Caco-2 (cell line): ENCODE results near the gene ENPP3. TPM values are rescaled to one million over a fixed set of nuclear protein-coding genes. Genes with fewer than 3 reads are reported as not detected.

Experiments
- BruUV-seq: library from RNA; stranded (reverse); fragments of 400-500 nt; replicated peaks from 2 replicates; lab custom pipeline; 2021; lab: Mats Ljungman, UMichigan
- CTCF ChIA-PET: fragments of 300-600 bp; sonication (Branson Sonifier 250); formaldehyde crosslinking; loops from one replicate; lab custom pipeline; 2022; ENCODE audit warnings: antibody characterized with exemption; lab: Charles Lee
- POLR2A ChIA-PET: fragments of 300-600 bp; sonication (Branson Sonifier 250); formaldehyde crosslinking; loops from one replicate; lab custom pipeline; 2022; ENCODE audit warnings: antibody characterized with exemption; lab: Charles Lee
- DNase-seq, 2 experiments: peaks; one replicate each; pipeline versions ENCODE4 v3.0.0 to v3.0.0-alpha.2; 2020 to 2022
- H3K27me3 ChIP-seq: replicated peaks from 2 replicates; pipeline ENCODE4 v1.6.0; 2011; ENCODE audit warnings: low read length; ENCODE audit not compliant: control insufficient read depth, insufficient read depth
- H3K36me3 ChIP-seq: 2 replicates; pipeline ENCODE4 v1.5.1; 2011; ENCODE audit warnings: low read length; ENCODE audit not compliant: control insufficient read depth, insufficient read depth
- H3K4me1 ChIP-seq: fragments of 250-450 bp; sonication (Bioruptor Pico); 2 replicates; pipeline ENCODE4 v1.5.1; 2020; ENCODE audit warnings: mild to moderate bottlenecking
- H3K4me3 ChIP-seq: 2 replicates; pipeline ENCODE4 v1.5.1; 2011; ENCODE audit warnings: low read depth, mild to moderate bottlenecking, control low read depth, low read length
- H3K9me3 ChIP-seq: fragments of 250-450 bp; sonication (Bioruptor Pico); 2 replicates; pipeline ENCODE4 v1.5.1; 2020; ENCODE audit warnings: mild to moderate bottlenecking, moderate library complexity
- H3K27ac Mint-ChIP-seq: one replicate; pipeline ENCODE4 v1.8.0; 2022; ENCODE audit warnings: mixed read lengths; ENCODE audit not compliant: unreplicated experiment
- H3K27me3 Mint-ChIP-seq: one replicate; pipeline ENCODE4 v1.8.0; 2022; ENCODE audit warnings: mixed read lengths; ENCODE audit not compliant: insufficient read depth, unreplicated experiment
- H3K36me3 Mint-ChIP-seq: one replicate; pipeline ENCODE4 v1.8.0; 2022; ENCODE audit warnings: mild to moderate bottlenecking, mixed read lengths; ENCODE audit not compliant: insufficient read depth, unreplicated experiment
- H3K4me1 Mint-ChIP-seq: one replicate; pipeline ENCODE4 v1.8.0; 2022; ENCODE audit warnings: low read depth, mixed read lengths; ENCODE audit not compliant: unreplicated experiment
- H3K4me3 Mint-ChIP-seq: one replicate; pipeline ENCODE4 v1.8.0; 2022; ENCODE audit warnings: mild to moderate bottlenecking, moderate library complexity, mixed read lengths; ENCODE audit not compliant: unreplicated experiment
- H3K9me3 Mint-ChIP-seq: one replicate; pipeline ENCODE4 v1.8.0; 2022; ENCODE audit warnings: mixed read lengths; ENCODE audit not compliant: unreplicated experiment
- intact Hi-C: fragments of 100-400 bp; cut with micrococcal nuclease; formaldehyde crosslinking; loops from one replicate; pipeline ENCODE4 v1.10.0; 2022; ENCODE audit not compliant: unreplicated experiment
- total RNA-seq: library from RNA; stranded (reverse); gene quantifications from 2 replicates; pipeline ENCODE4 v1.2.3, GENCODE V29; 2022
- TF ChIP-seq, protein P1 (sequence below), 2 experiments: fragments of 200-600 bp in 1 of 2; IDR thresholded peaks; 1 replicate in 1 of 2; 2 replicates in 1 of 2; pipeline versions ENCODE4 v1.5.1 to v1.8.0; 2011 to 2022; ENCODE audit warnings: antibody characterized with exemption in 1 of 2, control low read depth in 1 of 2, inconsistent platforms in 1 of 2, low read depth in 1 of 2, low read length in 1 of 2, mild to moderate bottlenecking in 1 of 2, moderate library complexity in 1 of 2; ENCODE audit not compliant: insufficient read depth in 1 of 2, severe bottlenecking in 1 of 2, unreplicated experiment in 1 of 2

ENPP3 gene
- total RNA-seq, 1 experiment from 2014 or later, result not detected

GRCh38 chr6:131756039-131756438, 118.9 kb downstream of the ENPP3 start:
- intact Hi-C loops, result no loop called here
- H3K4me1 ChIP-seq, result no peaks in the 10 kb centered on the region
- no peaks in the 10 kb centered on the region for H3K27me3 ChIP-seq
- no peak for DNase-seq
- no peaks in the 10 kb centered on the region for H3K36me3 ChIP-seq
- ChIA-PET CTCF (no interaction called here), POLR2A (no interaction called here)
- no peak overlapping the region for H3K4me3 ChIP-seq
- H3K9me3 ChIP-seq, result no peaks in the 10 kb centered on the region
- no peak overlapping the region for H3K4me3 Mint-ChIP-seq
- BruUV-seq, result no TSS peak
- no peaks in the 10 kb centered on the region for H3K36me3 Mint-ChIP-seq
- H3K4me1 Mint-ChIP-seq, result no peaks in the 10 kb centered on the region
- TF ChIP-seq, protein P1, sequence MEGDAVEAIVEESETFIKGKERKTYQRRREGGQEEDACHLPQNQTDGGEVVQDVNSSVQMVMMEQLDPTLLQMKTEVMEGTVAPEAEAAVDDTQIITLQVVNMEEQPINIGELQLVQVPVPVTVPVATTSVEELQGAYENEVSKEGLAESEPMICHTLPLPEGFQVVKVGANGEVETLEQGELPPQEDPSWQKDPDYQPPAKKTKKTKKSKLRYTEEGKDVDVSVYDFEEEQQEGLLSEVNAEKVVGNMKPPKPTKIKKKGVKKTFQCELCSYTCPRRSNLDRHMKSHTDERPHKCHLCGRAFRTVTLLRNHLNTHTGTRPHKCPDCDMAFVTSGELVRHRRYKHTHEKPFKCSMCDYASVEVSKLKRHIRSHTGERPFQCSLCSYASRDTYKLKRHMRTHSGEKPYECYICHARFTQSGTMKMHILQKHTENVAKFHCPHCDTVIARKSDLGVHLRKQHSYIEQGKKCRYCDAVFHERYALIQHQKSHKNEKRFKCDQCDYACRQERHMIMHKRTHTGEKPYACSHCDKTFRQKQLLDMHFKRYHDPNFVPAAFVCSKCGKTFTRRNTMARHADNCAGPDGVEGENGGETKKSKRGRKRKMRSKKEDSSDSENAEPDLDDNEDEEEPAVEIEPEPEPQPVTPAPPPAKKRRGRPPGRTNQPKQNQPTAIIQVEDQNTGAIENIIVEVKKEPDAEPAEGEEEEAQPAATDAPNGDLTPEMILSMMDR (IDR thresholded peaks at IDR 0.05; ENCODE audit: insufficient read depth in 1 of 2, low read depth in 1 of 2, low read length in 1 of 2, severe bottlenecking in 1 of 2, unreplicated experiment in 1 of 2), result no peak
- H3K27me3 Mint-ChIP-seq, result peaks cover 7% of the 10 kb centered on the region
- H3K27ac Mint-ChIP-seq, result no peak overlapping the region
- H3K9me3 Mint-ChIP-seq, result no peaks in the 10 kb centered on the region

DNA sequence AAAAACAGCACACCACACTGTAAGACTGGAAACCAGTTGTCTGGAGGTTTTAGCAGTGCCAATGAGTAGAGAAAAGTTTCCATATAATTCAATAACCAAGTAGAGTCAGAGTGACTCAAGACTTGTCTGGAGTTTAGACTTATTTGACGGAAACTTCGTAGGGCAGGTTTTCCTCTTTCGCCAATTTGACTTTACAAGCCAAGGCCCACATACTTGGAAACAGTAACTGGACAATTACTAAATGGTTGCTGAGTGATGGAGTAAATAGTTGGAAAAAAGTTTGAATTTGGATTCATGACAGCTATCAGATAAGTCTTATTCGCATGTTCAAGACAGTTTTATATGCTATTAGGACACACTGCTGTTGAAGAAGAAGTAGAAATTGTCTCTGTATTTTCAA, 121.8 kb downstream of the ENPP3 start:
- TF ChIP-seq, protein P1 (IDR thresholded peaks at IDR 0.05; ENCODE audit: insufficient read depth in 1 of 2, low read depth in 1 of 2, low read length in 1 of 2, severe bottlenecking in 1 of 2, unreplicated experiment in 1 of 2), result no peak
- ChIA-PET POLR2A (no interaction called here), CTCF (no interaction called here)
- no TSS peak for BruUV-seq
- H3K4me3 Mint-ChIP-seq, result no peak overlapping the region
- no peak overlapping the region for H3K27ac Mint-ChIP-seq
- H3K4me1 Mint-ChIP-seq, result no peaks in the 10 kb centered on the region
- no peaks in the 10 kb centered on the region for H3K36me3 Mint-ChIP-seq
- H3K4me3 ChIP-seq, result no peak overlapping the region
- no peaks in the 10 kb centered on the region for H3K9me3 ChIP-seq
- H3K9me3 Mint-ChIP-seq, result no peaks in the 10 kb centered on the region
- H3K27me3 Mint-ChIP-seq, result peaks cover 7% of the 10 kb centered on the region
- intact Hi-C loops, result no loop called here
- no peaks in the 10 kb centered on the region for H3K27me3 ChIP-seq
- no peaks in the 10 kb centered on the region for H3K4me1 ChIP-seq
- no peaks in the 10 kb centered on the region for H3K36me3 ChIP-seq
- DNase-seq, result no peak

DNA sequence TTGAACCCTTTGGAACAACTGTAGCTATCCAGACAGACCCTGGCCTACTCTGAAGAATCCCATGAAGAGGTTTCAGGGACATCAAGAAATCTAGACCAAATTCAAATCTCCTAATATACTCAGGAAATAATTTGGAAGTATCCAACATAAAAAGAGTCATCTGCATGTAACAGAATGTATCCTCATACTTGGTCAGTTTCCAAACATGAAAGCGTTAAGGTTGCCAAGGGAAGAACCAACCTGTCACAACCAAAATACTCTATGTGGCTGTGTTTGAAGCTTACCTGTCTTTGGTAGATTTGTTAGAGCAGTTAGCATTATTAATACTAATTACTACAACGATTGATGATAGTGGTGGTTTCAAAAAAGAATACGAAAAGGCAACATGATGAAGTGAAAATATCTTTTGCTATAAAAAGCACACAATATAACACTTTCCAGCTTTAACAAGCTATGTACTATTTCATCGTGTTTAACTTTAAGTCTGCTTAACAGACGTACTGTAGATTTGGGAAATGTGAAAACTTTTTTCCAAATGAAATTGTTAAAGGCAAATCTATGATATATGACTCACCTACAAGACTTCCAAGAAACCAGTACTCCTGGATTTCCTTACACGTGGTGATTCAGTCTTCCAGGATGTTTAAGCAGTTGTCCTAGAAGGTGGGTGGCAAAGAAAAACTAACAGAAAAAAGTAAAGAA, 124.1 kb downstream of the ENPP3 start:
- Histone ChIP-seq H3K9me3 (no peaks in the 10 kb centered on the region), H3K4me1 (no peaks in the 10 kb centered on the region), H3K36me3 (no peaks in the 10 kb centered on the region), H3K27me3 (no peaks in the 10 kb centered on the region), H3K4me3 (no peak overlapping the region)
- no peak for DNase-seq
- TF ChIP-seq, protein P1 (IDR thresholded peaks at IDR 0.05; ENCODE audit: insufficient read depth in 1 of 2, low read depth in 1 of 2, low read length in 1 of 2, severe bottlenecking in 1 of 2, unreplicated experiment in 1 of 2), result no peak
- Mint-ChIP-seq H3K27ac (no peak overlapping the region), H3K9me3 (no peaks in the 10 kb centered on the region), H3K36me3 (no peaks in the 10 kb centered on the region), H3K4me3 (no peak overlapping the region), H3K4me1 (no peaks in the 10 kb centered on the region), H3K27me3 (peaks cover 7% of the 10 kb centered on the region)
- POLR2A ChIA-PET, result no interaction called here
- CTCF ChIA-PET, result no interaction called here
- intact Hi-C loops, result no loop called here
- BruUV-seq, result no TSS peak
